Measurements from ENCODE around the gene FBF1.

The FBF1 gene

GRCh38 chr17:75915268-75915667 lies 25.6 kb downstream of the FBF1 start:
- Histone ChIP-seq H3K4me3 (no peak overlapping the region), H3K27ac (no peak overlapping the region), H3K9ac (no peak overlapping the region), H3K9me3 (replicated peaks in 1 of 11) (no peaks in the 10 kb centered on the region), H4K20me1 (no peaks in the 10 kb centered on the region; a peak in 2 of 22 replicates), H3K4me2 (no peak overlapping the region), H3K27me3 (no peaks in the 10 kb centered on the region), H3K4me1 (peaks cover 19 to 42% (median 32%) of the 10 kb centered on the region in 10 experiments), H3K36me3 (peaks cover 0 to 32% (median 0%) of the 10 kb centered on the region in 11 experiments; a peak in 4 of 22 replicates)
- TF ChIP-seq Cebpa-rat (IDR thresholded peaks at IDR 0.05): no peak

GRCh38 chr17:75914643-75915267 lies 26.1 kb downstream of the FBF1 start:
- Histone ChIP-seq H3K27me3 (no peaks in the 10 kb centered on the region), H3K36me3 (peaks cover 0 to 27% (median 0%) of the 10 kb centered on the region in 11 experiments; a peak in 4 of 22 replicates), H3K9me3 (replicated peaks in 1 of 11) (no peaks in the 10 kb centered on the region), H3K27ac (no peak overlapping the region), H3K4me1 (peaks cover 24 to 47% (median 37%) of the 10 kb centered on the region in 10 experiments), H4K20me1 (no peaks in the 10 kb centered on the region; a peak in 2 of 22 replicates), H3K9ac (no peak overlapping the region), H3K4me3 (no peak overlapping the region), H3K4me2 (no peak overlapping the region)
- TF ChIP-seq Cebpa-rat (IDR thresholded peaks at IDR 0.05): no peak

GRCh38 chr17:75913537-75914210 lies 27.2 kb downstream of the FBF1 start:
- Histone ChIP-seq H3K9ac (no peak overlapping the region; a peak in 1 of 22 replicates), H4K20me1 (peaks cover 0 to 4% (median 0%) of the 10 kb centered on the region in 11 experiments; a peak in 1 of 22 replicates), H3K4me3 (no peak overlapping the region), H3K27me3 (no peaks in the 10 kb centered on the region), H3K36me3 (peaks cover 0 to 21% (median 0%) of the 10 kb centered on the region in 11 experiments; a peak in 4 of 22 replicates), H3K4me1 (peaks cover 25 to 51% (median 45%) of the 10 kb centered on the region in 10 experiments), H3K9me3 (replicated peaks in 1 of 11) (no peaks in the 10 kb centered on the region), H3K4me2 (peak overlapping the region in 3 of 11 experiments; percentile 5 to 40 (median 37); a peak in 3 of 22 replicates), H3K27ac (no peak overlapping the region)
- no peak for TF ChIP-seq Cebpa-rat (IDR thresholded peaks at IDR 0.05)

- Histone ChIP-seq H4K20me1 (peaks cover 0 to 4% (median 0%) of the 10 kb centered on the region in 11 experiments; a peak in 1 of 22 replicates), H3K4me1 (peaks cover 24 to 49% (median 41%) of the 10 kb centered on the region in 10 experiments), H3K9ac (peak overlapping the region in 7 of 11 experiments; percentile 4 to 70 (median 21); a peak in 9 of 22 replicates), H3K36me3 (peaks cover 0 to 21% (median 0%) of the 10 kb centered on the region in 11 experiments; a peak in 4 of 22 replicates), H3K9me3 (replicated peaks in 1 of 11) (no peaks in the 10 kb centered on the region), H3K27ac (peak overlapping the region in 3 of 11 experiments; percentile 43 to 53 (median 45); a peak in 4 of 22 replicates), H3K4me3 (no peak overlapping the region), H3K27me3 (no peaks in the 10 kb centered on the region), H3K4me2 (peak overlapping the region; percentile 20 to 91 (median 65); a peak in 21 of 22 replicates)
- TF ChIP-seq Cebpa-rat (IDR thresholded peaks at IDR 0.05): no peak
Measured at GRCh38 chr17:75910699-75911098, 30.1 kb downstream of the FBF1 start.

GRCh38 chr17:75909812-75910274 lies 31.0 kb downstream of the FBF1 start:
- Histone ChIP-seq H3K27ac (peak overlapping the region in 4 of 11 experiments; percentile 33 to 53 (median 46); a peak in 9 of 22 replicates), H3K27me3 (no peaks in the 10 kb centered on the region), H4K20me1 (peaks cover 0 to 4% (median 0%) of the 10 kb centered on the region in 11 experiments; a peak in 1 of 22 replicates), H3K4me1 (peaks cover 29 to 55% (median 48%) of the 10 kb centered on the region in 10 experiments), H3K4me3 (no peak overlapping the region), H3K4me2 (peak overlapping the region; percentile 20 to 91 (median 65); a peak in 21 of 22 replicates), H3K9me3 (replicated peaks in 1 of 11) (no peaks in the 10 kb centered on the region), H3K36me3 (peaks cover 0 to 15% (median 0%) of the 10 kb centered on the region in 11 experiments; a peak in 4 of 22 replicates), H3K9ac (peak overlapping the region in 9 of 11 experiments; percentile 4 to 70 (median 36); a peak in 15 of 22 replicates)
- no peak for TF ChIP-seq Cebpa-rat (IDR thresholded peaks at IDR 0.05)

GRCh38 chr17:75909051-75909811 lies 31.6 kb downstream of the FBF1 start:
- peak overlapping the region in 4 of 11 experiments; percentile 6 to 70 (median 60); a peak in 5 of 22 replicates for H3K9ac ChIP-seq
- H3K27me3 ChIP-seq: no peaks in the 10 kb centered on the region
- H3K36me3 ChIP-seq: peaks cover 0 to 9% (median 0%) of the 10 kb centered on the region in 11 experiments; a peak in 4 of 22 replicates
- H3K9me3 ChIP-seq (replicated peaks in 1 of 11): no peaks in the 10 kb centered on the region
- no peak overlapping the region for H3K4me3 ChIP-seq
- H3K4me1 ChIP-seq: peaks cover 29 to 55% (median 48%) of the 10 kb centered on the region in 10 experiments
- H3K27ac ChIP-seq: peak overlapping the region in 3 of 11 experiments; percentile 43 to 53 (median 48); a peak in 3 of 22 replicates
- H3K4me2 ChIP-seq: peak overlapping the region in 9 of 11 experiments; percentile 62 to 91 (median 78); a peak in 14 of 22 replicates
- TF ChIP-seq Cebpa-rat (IDR thresholded peaks at IDR 0.05): no peak
- H4K20me1 ChIP-seq: peaks cover 0 to 4% (median 0%) of the 10 kb centered on the region in 11 experiments; a peak in 3 of 22 replicates

GRCh38 chr17:75908201-75908600 lies 32.6 kb downstream of the FBF1 start:
- H3K4me3 ChIP-seq: no peak overlapping the region
- H3K36me3 ChIP-seq: peaks cover 0 to 1% (median 0%) of the 10 kb centered on the region in 11 experiments; a peak in 4 of 22 replicates
- H3K4me2 ChIP-seq: no peak overlapping the region
- 0 out of 22 replicates have a peak overlapping the region, but pooled peaks of 1 of the 11 experiments have one; percentile 2 for H3K9ac ChIP-seq
- no peak for TF ChIP-seq Cebpa-rat (IDR thresholded peaks at IDR 0.05)
- H3K9me3 ChIP-seq (replicated peaks in 1 of 11): no peaks in the 10 kb centered on the region
- H3K27me3 ChIP-seq: no peaks in the 10 kb centered on the region
- H3K4me1 ChIP-seq: peaks cover 37 to 62% (median 58%) of the 10 kb centered on the region in 10 experiments
- H3K27ac ChIP-seq: no peak overlapping the region
- peaks cover 0 to 4% (median 0%) of the 10 kb centered on the region in 11 experiments; a peak in 2 of 22 replicates for H4K20me1 ChIP-seq
